ENCODE data around the gene UBA1.

Gene UBA1

DNA sequence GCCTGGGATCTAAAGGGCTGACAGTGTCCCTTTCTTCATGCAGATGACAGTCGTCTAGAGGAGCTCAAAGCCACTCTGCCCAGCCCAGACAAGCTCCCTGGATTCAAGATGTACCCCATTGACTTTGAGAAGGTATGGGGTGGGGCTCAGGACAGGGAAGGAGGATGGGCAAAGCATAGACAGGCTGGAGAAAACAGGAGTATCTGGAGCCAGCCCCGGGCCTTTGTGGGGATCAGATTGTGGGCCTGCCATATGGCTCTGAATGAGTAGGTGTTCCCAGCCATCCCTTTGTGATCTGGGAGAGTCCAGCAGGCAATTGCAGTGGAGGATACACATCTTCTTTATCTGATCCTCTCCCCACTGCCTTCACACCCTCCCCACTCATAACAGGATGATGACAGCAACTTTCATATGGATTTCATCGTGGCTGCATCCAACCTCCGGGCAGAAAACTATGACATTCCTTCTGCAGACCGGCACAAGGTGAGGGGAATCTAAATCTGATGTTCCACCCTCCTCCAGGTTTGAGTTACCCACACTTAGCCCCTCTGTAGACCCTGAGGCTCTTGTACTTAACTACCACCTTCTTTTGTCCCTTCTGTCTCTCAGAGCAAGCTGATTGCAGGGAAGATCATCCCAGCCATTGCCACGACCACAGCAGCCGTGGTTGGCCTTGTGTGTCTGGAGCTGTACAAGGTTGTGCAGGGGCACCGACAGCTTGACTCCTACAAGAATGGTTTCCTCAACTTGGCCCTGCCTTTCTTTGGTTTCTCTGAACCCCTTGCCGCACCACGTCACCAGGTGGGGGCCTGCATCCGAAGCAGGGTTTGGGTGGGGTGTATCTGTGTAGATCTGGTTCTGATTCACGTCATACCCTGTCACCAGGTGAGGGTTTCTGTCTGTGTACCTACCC is 19.0 kb downstream of the UBA1 start:
- FAIRE-seq (no peak), DNase-seq (ENCODE audit: insufficient read length, low spot score) (no peak)
- TF ChIP-seq, protein P1, sequence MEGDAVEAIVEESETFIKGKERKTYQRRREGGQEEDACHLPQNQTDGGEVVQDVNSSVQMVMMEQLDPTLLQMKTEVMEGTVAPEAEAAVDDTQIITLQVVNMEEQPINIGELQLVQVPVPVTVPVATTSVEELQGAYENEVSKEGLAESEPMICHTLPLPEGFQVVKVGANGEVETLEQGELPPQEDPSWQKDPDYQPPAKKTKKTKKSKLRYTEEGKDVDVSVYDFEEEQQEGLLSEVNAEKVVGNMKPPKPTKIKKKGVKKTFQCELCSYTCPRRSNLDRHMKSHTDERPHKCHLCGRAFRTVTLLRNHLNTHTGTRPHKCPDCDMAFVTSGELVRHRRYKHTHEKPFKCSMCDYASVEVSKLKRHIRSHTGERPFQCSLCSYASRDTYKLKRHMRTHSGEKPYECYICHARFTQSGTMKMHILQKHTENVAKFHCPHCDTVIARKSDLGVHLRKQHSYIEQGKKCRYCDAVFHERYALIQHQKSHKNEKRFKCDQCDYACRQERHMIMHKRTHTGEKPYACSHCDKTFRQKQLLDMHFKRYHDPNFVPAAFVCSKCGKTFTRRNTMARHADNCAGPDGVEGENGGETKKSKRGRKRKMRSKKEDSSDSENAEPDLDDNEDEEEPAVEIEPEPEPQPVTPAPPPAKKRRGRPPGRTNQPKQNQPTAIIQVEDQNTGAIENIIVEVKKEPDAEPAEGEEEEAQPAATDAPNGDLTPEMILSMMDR (IDR thresholded peaks at IDR 0.05; ENCODE audit: insufficient read depth, missing control alignments) = no peak

DNA sequence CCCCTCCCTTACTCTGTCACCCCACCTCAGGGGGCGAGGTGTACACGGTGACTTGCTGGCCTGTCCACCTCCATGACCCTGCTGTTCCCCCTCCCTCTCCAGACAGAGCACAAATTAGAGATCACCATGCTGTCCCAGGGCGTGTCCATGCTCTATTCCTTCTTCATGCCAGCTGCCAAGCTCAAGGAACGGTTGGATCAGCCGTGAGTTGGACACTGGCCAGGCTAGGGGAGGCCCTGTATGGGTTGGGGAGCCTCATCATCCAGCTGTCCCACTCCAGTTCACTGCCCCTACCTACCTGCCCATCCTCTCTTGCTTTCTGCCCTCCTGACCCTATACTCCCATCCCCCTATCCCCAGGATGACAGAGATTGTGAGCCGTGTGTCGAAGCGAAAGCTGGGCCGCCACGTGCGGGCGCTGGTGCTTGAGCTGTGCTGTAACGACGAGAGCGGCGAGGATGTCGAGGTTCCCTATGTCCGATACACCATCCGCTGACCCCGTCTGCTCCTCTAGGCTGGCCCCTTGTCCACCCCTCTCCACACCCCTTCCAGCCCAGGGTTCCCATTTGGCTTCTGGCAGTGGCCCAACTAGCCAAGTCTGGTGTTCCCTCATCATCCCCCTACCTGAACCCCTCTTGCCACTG is 20.9 kb downstream of the UBA1 start:
- FAIRE-seq = no peak
- no peak for DNase-seq (ENCODE audit: insufficient read length, low spot score)
- TF ChIP-seq, protein P1 (IDR thresholded peaks at IDR 0.05; ENCODE audit: insufficient read depth, missing control alignments) = no peak

DNA sequence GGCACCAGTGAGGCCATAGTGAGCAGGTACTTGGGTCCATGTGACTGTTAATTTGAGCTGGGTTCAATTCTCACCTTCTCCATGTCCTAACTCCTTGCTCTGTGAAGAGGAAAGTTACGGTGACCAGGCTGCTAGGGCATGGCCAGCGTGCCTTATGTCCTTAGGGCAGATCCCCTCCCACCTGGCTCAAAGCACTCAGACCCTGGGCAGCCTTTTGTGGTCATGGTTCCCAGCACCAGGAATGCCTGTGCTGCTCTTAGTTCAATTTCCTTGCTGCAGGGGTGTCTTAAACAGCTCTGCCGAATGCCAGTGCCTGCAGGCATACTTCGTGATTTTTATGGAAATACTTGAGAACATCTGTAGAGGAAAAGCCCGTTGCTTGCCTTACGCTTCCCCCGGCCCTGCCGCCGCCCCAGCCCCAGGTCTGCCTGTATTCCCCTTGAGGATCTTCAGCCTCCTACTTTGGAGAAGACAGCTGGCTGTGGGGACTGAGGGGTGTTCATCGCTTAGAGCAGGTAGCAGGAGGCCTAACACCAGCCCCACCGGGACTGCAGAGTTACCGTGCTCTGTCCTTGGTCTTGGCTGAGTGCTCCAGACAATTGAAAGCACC is 21.8 kb downstream of the UBA1 start:
- TF ChIP-seq, protein P1 (IDR thresholded peaks at IDR 0.05; ENCODE audit: insufficient read depth, missing control alignments) = no peak
- FAIRE-seq (no peak), DNase-seq (ENCODE audit: insufficient read length, low spot score) (no peak)

DNA sequence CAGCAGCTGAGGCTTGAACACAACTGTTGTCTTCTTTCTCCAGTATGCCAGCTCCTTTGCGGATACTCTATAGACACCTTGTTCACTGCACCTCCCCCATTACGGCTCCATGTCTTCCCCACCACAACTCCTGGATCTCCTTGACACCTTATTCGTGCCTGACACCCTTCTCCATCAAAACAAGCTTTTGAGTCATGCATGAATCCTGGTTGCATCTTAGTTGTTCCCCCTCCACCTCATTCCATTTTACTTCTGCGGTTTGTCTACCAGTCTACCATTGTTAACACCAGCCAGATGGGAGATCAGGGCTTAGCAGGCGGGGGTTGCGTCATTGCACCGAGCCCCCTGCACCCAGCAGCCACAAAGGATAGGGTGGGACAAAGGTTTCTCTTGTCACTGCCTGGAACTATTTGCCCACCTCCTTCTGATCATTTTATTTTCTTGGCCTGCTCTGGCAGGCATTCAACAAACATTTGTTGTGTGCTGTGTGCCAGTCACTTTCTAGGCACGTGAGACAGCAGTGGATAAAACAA is 22.8 kb downstream of the UBA1 start:
- DNase-seq (ENCODE audit: insufficient read length, low spot score) (no peak), FAIRE-seq (no peak)
- TF ChIP-seq, protein P1 (IDR thresholded peaks at IDR 0.05; ENCODE audit: insufficient read depth, missing control alignments) = no peak

DNA sequence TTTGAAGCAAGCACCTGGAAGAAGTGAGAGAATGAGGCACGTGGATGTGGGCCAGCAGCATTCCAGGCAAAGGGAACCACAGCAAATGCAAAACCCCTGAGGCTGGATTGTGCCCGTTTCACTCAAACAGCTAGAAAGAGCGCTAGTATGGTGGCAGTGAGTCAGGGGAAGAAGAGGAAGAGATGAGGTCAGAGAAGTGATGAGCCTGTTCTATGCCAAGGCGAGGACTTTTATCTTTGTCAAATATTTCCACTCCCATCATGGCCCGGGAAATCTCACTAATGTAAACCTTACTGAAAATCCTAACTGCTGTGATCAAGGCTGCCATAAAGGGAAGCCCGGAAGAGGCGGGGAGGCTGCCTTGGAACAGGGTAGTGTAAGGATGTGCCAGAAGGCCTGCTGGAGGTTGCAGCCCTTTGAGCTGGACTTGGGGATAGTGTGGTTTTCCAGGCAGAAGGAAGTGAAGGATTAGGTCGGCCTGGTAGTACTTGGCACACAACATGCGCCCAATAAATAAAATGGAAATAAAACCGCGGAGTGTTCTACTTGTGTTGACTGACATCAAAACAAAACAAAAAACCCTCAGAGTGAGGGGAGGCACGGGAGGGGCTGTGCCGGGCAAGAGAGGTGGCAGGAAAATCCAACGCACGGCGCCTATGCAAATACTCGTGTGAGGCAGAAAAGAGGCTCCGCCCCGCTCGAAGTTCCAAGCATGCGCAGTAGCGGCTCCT is 23.7 kb downstream of the UBA1 start:
- FAIRE-seq (peak; percentile 16), DNase-seq (ENCODE audit: insufficient read length, low spot score) (no peak)
- TF ChIP-seq, protein P1 (IDR thresholded peaks at IDR 0.05; ENCODE audit: insufficient read depth, missing control alignments) = no peak

DNA sequence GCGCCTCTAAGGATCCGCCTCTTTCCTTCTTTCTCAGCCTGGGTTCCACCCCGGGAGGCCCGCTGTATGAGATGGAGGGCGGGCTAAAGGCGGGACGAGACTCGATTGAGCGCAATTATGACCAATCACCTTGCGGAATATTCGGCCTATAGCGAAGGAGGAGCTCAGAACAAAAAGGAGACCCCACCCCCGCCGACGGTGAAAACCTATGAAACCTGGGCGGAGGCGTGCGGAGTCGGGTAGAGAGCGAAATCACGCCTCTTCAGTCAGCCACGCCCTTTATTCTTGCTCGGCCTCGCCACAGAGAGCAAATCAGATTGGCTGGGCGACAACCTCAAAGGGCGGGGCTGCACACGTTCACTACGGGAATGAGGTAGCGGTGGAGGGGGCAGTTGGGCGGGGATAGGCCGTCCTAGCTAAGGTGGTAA is 24.2 kb downstream of the UBA1 start:
- TF ChIP-seq, protein P1 (IDR thresholded peaks at IDR 0.05; ENCODE audit: insufficient read depth, missing control alignments) = no peak
- FAIRE-seq (no peak), DNase-seq (ENCODE audit: insufficient read length, low spot score) (peak; percentile 39)

Data from D721Med (cell line).